Activated T-cell treated with anti-CD3 and anti-CD28 coated beads, Interleukin-2, amount 50 U/mL, for 72 hours (primary cell): ENCODE measurements around the gene ANAPC16. TPM values are rescaled to one million over a fixed set of nuclear protein-coding genes. Genes with fewer than 3 reads are reported as not detected.
"Not testable (repeated sequence)": the region's sequence is repeated elsewhere in the genome, so short reads cannot be mapped to it uniquely, and the experiment has no call there.

Experiments
- ATAC-seq, 2 donors: fragments of 150-1000 bp; cut with Tn5 transposase; replicated peaks in 1 of 2; 2 replicates each; pipeline ENCODE4 v1.10.0; 2021; ENCODE audit warnings: moderate library complexity in 2 of 2, mild to moderate bottlenecking in 1 of 2
- DNase-seq, 2 donors: peaks; one replicate each; pipeline ENCODE4 v3.0.0; 2021 to 2022; ENCODE audit warnings: mixed read lengths in 1 of 2
- H3K27ac Mint-ChIP-seq: one replicate; pipeline ENCODE4 v1.8.0; 2022; ENCODE audit warnings: mild to moderate bottlenecking, moderate library complexity, mixed read lengths
- H3K27me3 Mint-ChIP-seq: one replicate; pipeline ENCODE4 v1.8.0; 2022; ENCODE audit warnings: low read depth, mixed read lengths
- H3K36me3 Mint-ChIP-seq, 2 donors: one replicate each; pipeline ENCODE4 v1.8.0; 2022; ENCODE audit warnings: mixed read lengths in 2 of 2, mild to moderate bottlenecking in 1 of 2; ENCODE audit not compliant: insufficient read depth in 2 of 2
- H3K4me1 Mint-ChIP-seq: one replicate; pipeline ENCODE4 v1.8.0; 2022; ENCODE audit warnings: low read depth, mixed read lengths
- H3K4me3 Mint-ChIP-seq, 2 donors: one replicate each; pipeline ENCODE4 v1.8.0; 2022; ENCODE audit warnings: mild to moderate bottlenecking in 2 of 2, mixed read lengths in 2 of 2, moderate library complexity in 2 of 2
- H3K9me3 Mint-ChIP-seq, 2 donors: one replicate each; pipeline ENCODE4 v1.8.0; 2022; ENCODE audit warnings: mixed read lengths in 2 of 2
- total RNA-seq, 2 donors: library from RNA; stranded (reverse); gene quantifications; one replicate each; pipeline ENCODE4 v1.2.3, GENCODE V29; 2022

The ANAPC16 gene
- total RNA-seq, 2 donors from 2014 or later = 183 to 197 TPM

DNA sequence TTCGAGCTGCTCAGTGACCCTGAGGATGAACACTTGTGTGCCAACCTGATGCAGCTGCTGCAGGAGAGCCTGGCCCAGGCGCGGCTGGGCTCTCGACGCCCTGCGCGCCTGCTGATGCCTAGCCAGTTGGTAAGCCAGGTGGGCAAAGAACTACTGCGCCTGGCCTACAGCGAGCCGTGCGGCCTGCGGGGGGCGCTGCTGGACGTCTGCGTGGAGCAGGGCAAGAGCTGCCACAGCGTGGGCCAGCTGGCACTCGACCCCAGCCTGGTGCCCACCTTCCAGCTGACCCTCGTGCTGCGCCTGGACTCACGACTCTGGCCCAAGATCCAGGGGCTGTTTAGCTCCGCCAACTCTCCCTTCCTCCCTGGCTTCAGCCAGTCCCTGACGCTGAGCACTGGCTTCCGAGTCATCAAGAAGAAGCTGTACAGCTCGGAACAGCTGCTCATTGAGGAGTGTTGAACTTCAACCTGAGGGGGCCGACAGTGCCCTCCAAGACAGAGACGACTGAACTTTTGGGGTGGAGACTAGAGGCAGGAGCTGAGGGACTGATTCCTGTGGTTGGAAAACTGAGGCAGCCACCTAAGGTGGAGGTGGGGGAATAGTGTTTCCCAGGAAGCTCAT, 59.0 kb downstream of the ANAPC16 start:
- H3K9me3 Mint-ChIP-seq = no peaks in the 10 kb centered on the region
- DNase-seq = peak; percentile 75 to 78
- H3K27ac Mint-ChIP-seq = peak overlapping the region; percentile 98
- H3K4me3 Mint-ChIP-seq = peak overlapping the region; percentile 90 to 96
- H3K27me3 Mint-ChIP-seq = no peaks in the 10 kb centered on the region
- peak in 1 of 2 donors; percentile 3 for ATAC-seq
- peaks cover 65% of the 10 kb centered on the region for H3K4me1 Mint-ChIP-seq
- H3K36me3 Mint-ChIP-seq = peaks cover 27 to 28% of the 10 kb centered on the region in 2 donors

DNA sequence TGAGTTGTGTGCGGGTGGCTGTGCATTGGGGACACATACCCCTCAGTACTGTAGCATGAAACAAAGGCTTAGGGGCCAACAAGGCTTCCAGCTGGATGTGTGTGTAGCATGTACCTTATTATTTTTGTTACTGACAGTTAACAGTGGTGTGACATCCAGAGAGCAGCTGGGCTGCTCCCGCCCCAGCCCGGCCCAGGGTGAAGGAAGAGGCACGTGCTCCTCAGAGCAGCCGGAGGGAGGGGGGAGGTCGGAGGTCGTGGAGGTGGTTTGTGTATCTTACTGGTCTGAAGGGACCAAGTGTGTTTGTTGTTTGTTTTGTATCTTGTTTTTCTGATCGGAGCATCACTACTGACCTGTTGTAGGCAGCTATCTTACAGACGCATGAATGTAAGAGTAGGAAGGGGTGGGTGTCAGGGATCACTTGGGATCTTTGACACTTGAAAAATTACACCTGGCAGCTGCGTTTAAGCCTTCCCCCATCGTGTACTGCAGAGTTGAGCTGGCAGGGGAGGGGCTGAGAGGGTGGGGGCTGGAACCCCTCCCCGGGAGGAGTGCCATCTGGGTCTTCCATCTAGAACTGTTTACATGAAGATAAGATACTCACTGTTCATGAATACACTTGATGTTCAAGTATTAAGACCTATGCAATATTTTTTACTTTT, 59.7 kb downstream of the ANAPC16 start:
- peak overlapping the region; percentile 90 to 96 for H3K4me3 Mint-ChIP-seq
- peak; percentile 36 to 57 for DNase-seq
- no peaks in the 10 kb centered on the region for H3K9me3 Mint-ChIP-seq
- no peaks in the 10 kb centered on the region for H3K27me3 Mint-ChIP-seq
- peaks cover 27 to 28% of the 10 kb centered on the region in 2 donors for H3K36me3 Mint-ChIP-seq
- H3K27ac Mint-ChIP-seq = peak overlapping the region; percentile 98
- H3K4me1 Mint-ChIP-seq = peaks cover 66% of the 10 kb centered on the region
- no peak for ATAC-seq

DNA sequence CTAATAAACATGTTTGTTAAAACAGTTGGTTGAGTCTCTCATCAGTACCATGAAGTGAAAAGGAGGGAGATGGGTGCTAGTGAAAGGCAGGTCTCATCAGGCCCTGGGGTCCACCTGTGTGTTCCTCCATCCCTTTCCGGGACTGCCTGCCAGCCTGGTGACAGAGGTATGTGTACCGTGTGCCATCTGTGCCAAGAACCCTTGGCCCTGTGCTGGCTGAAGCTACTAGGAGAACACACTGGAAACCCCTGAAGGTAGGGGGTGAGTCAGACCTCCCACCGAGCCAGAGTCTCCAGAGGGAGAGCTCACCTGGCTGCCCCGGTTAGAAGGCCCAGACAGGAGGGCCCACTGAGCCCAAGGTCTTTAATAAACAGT, 60.2 kb downstream of the ANAPC16 start:
- Mint-ChIP-seq H3K4me1 (peaks cover 61% of the 10 kb centered on the region), H3K27me3 (no peaks in the 10 kb centered on the region), H3K36me3 (peaks cover 27 to 28% of the 10 kb centered on the region in 2 donors), H3K27ac (peak overlapping the region; percentile 98), H3K9me3 (no peaks in the 10 kb centered on the region), H3K4me3 (peak overlapping the region; percentile 90 to 96)
- DNase-seq (peak; percentile 58 to 63), ATAC-seq (peak; percentile 5 to 9)

DNA sequence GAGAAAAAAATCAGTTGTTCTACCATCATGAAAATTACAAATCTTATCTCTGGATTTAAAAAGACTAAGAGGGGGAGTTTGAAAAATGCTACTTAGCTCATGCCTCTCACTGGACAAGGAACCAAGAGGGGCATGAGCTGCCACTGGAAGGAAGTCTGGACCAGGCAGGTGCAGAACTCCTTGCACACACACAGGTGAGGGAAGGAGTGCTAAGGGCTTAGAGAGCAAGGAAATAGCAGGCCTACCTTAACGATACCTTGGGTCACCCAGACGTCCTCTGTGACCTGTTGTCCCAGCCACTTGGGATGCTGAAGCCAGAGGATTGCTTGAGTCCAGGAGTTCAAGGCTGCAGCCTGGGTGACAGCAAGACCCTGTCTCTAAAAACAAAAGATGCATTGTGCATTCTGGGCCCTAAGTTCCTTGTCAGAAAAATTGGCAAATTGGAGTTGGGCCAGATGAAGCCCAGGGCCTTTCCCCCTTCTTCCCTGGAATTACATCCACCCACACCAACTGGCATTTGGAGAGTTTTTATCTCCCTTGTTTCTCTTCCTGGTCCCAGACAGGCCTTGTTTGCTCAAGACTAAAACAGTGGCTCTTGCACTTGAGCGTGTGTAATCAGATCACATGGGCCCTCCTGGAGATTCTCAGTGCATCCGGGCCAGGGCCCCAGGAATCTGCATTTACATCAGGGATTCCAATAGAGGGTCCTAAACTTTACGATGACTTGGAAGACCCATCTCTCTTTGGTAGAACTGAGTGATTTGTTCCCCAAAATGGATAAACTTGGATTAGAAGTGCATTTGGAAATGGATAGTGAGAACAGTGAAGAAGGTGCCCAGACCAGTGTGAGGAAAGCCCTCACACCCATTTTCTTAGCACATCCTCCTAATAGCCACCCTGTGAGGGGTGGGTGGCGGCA, 60.9 kb downstream of the ANAPC16 start:
- ATAC-seq = no peak
- Mint-ChIP-seq H3K9me3 (no peaks in the 10 kb centered on the region), H3K4me3 (peak overlapping the region; percentile 90 to 96), H3K36me3 (peaks cover 27 to 28% of the 10 kb centered on the region in 2 donors), H3K27ac (peak overlapping the region; percentile 98), H3K27me3 (no peaks in the 10 kb centered on the region), H3K4me1 (peaks cover 55% of the 10 kb centered on the region)
- DNase-seq = peak in 1 of 2 donors; percentile 42

DNA sequence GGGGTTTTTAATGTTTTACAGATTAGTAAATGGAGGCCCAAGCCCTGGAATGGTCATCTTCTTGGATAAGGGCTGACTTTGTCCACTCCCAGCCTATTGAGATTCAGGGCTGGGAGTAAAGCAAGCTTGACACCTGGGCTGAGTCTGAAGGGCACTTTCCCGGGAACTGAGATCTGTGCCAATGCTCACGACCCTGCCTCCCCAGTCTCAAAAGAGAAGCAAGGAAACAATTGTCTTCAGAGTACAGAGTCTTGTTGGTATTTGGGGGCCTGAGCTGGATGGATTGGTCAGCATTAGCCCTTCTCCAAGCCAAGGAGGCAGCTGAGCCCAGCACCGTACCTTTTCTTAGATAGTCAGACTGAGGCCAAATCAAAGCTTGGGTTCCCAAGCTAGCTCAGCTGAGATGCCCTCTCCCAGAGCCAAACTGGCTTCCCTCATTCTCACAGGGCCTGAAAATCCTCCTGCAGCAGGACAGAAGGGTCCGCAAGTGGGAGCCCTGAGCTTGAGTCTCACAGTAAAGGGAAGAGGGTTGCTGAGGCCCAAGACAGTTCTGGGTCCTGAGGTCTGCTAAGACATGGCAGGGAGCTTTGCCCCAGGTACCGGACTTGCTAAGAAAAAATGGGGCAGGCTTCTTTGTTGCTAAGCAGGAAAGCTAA, 61.7 kb downstream of the ANAPC16 start:
- Mint-ChIP-seq H3K9me3 (no peaks in the 10 kb centered on the region), H3K27me3 (no peaks in the 10 kb centered on the region), H3K4me3 (peak overlapping the region; percentile 90 to 96), H3K27ac (peak overlapping the region; percentile 54), H3K36me3 (peaks cover 27 to 28% of the 10 kb centered on the region in 2 donors), H3K4me1 (peaks cover 47% of the 10 kb centered on the region)
- DNase-seq (no peak), ATAC-seq (no peak)

DNA sequence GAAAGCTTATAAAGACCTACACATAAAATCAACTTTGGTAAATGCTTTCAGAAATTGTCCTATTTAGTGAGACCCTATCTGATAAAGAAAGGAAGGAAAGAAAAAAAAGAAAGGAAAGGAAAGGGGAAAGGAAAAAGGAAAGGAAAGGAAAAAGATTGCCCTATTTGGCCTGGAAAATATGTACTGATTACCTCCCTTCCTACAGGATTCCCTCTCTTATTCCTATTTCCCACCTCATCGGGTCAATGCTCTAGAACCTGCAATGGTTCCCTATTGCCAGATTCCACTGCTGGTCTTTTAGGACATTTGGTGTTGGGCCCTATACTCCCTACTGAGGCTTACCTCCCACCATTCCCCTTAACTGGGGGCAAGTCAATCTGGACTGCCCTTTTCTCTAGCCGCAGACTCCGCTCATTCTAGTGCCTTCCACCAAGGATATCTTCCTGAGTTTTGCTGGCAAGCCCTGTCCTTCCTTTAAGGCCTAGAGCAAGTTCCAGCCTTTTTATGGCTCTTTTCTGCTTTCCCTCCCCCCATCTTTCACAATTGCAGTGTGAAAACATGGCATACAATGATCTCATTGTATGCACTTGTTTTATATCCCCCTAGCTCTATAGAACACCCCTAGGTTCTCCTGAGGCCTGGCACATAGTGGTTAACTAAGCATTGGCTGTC, 62.3 kb downstream of the ANAPC16 start:
- Mint-ChIP-seq H3K9me3 (no peaks in the 10 kb centered on the region), H3K4me3 (peak overlapping the region in 1 of 2 donors; percentile 3), H3K27me3 (no peaks in the 10 kb centered on the region), H3K36me3 (peaks cover 27 to 28% of the 10 kb centered on the region in 2 donors), H3K27ac (peak overlapping the region; percentile 54), H3K4me1 (peaks cover 43% of the 10 kb centered on the region)
- ATAC-seq = no peak
- DNase-seq = no peak

DNA sequence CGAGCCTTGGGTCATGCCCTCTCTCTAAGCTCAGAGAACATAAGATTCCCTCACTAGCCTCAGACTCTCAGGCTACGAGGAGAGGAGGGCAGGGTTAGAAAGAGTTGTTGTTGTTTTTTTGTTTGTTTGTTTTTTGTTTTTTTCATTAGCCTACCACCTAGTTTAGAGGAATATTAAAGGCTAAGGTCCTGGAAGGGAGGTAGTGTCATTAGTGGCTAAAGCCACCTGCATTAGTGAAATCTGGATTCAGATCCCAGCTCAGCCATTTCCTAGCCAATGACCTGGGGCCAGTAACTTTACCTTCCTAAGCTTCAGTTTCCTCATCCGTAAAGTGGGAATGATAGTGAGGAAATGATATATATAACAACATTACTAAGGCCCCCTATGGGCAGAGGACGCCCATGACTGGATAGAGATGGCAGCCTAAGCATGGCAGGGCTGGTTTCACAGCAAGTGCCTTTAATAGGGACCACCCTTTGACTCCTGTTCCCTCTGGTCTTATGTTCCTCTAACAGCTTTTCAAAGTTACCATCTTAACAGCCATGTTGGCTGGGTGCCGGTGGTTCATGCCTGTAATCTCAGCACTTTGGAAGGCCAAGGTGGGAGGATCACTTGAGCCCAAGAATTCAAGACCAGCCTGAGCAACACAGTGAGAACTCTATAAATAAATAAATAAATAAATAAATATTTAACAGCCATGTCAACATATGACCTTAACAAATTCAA, 63.0 kb downstream of the ANAPC16 start:
- Mint-ChIP-seq H3K4me3 (no peak overlapping the region), H3K9me3 (no peaks in the 10 kb centered on the region), H3K4me1 (peaks cover 43% of the 10 kb centered on the region), H3K27ac (peak overlapping the region; percentile 54), H3K27me3 (no peaks in the 10 kb centered on the region), H3K36me3 (peaks cover 24% of the 10 kb centered on the region in 2 donors)
- no peak for ATAC-seq
- no peak for DNase-seq

DNA sequence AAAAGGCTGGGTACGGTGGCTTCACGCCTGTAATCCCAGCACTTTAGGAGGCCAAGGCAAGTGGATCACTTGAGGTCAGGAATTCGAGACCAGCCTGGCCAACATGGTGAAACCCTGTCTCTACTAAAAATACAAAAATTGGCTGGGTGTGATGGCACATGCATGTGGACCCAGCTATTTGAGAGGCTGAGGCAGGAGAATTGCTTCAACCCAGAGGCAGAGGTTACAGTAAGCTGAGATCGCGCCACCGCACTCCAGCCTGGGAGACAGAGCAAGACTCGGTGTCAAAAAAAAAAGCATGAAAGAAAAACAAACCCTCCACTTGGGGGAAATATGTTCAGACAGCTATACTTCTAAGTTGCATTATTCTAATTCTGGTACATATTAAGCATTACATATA, 63.8 kb downstream of the ANAPC16 start:
- not testable (repeated sequence) for H3K9me3 Mint-ChIP-seq, H3K27me3 Mint-ChIP-seq, ATAC-seq, H3K4me3 Mint-ChIP-seq, H3K27ac Mint-ChIP-seq, DNase-seq
- peaks cover 48% of the 10 kb centered on the region for H3K4me1 Mint-ChIP-seq
- peaks cover 18 to 19% of the 10 kb centered on the region in 2 donors for H3K36me3 Mint-ChIP-seq

DNA sequence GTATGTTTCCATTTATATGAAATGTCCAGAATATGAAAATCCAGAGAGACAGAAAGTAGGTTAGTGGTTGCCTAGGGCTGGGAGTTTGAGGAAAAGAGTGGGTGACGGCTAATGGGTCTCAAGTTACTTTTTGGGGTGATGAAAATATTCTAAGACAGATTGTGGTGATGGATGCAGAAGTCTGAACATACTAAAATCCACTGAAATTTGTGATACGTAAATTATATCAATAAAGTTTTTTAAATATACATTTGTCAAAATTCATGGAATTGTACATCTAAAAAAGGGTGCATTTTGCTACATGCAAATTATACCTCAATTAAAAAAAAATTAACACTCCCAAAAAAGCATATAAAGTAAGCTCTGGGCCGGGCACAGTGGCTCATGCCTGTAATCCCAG, 67.3 kb downstream of the ANAPC16 start:
- H3K4me1 Mint-ChIP-seq = peaks cover 52% of the 10 kb centered on the region
- no peaks in the 10 kb centered on the region for H3K9me3 Mint-ChIP-seq
- ATAC-seq (no peak), DNase-seq (no peak)
- peak overlapping the region; percentile 4 for H3K27ac Mint-ChIP-seq
- no peak overlapping the region for H3K4me3 Mint-ChIP-seq
- peaks cover 2% of the 10 kb centered on the region in 2 donors for H3K36me3 Mint-ChIP-seq
- H3K27me3 Mint-ChIP-seq = no peaks in the 10 kb centered on the region
